WTC11 (cell line): ENCODE results near the gene UBLCP1. TPM values are rescaled to one million over a fixed set of nuclear protein-coding genes. Genes with fewer than 3 reads are reported as not detected.
"Not testable (repeated sequence)": the region's sequence is repeated elsewhere in the genome, so short reads cannot be mapped to it uniquely, and the experiment has no call there.

Source experiments
- ATAC-seq: fragments of 200-7000 bp; cut with Tn5 transposase; 2 replicates; pipeline ENCODE4 v1.10.0; 2021; ENCODE audit warnings: mild to moderate bottlenecking, moderate library complexity
- CTCF ChIA-PET: fragments of 300-600 bp; sonication (Branson Sonifier 250); formaldehyde crosslinking; loops from one replicate; lab custom pipeline; 2021; ENCODE audit warnings: antibody characterized with exemption; lab: Charles Lee
- POLR2A ChIA-PET: fragments of 350-600 bp; sonication (Branson Sonifier 250); formaldehyde crosslinking; loops from one replicate; lab custom pipeline; 2021; ENCODE audit warnings: antibody characterized with exemption; lab: Charles Lee
- DNase-seq: peaks from one replicate; pipeline ENCODE4 v3.0.0; 2021; ENCODE audit warnings: low spot score
- H3K27ac Mint-ChIP-seq: 2 replicates; pipeline ENCODE4 v1.8.0; 2021; ENCODE audit warnings: mixed read lengths
- H3K27me3 Mint-ChIP-seq: 2 replicates; pipeline ENCODE4 v1.8.0; 2021; ENCODE audit warnings: low read depth, mild to moderate bottlenecking, moderate library complexity, mixed read lengths
- H3K36me3 Mint-ChIP-seq: 2 replicates; pipeline ENCODE4 v1.8.0; 2021; ENCODE audit warnings: mixed read lengths
- H3K4me1 Mint-ChIP-seq: 2 replicates; pipeline ENCODE4 v1.8.0; 2022; ENCODE audit warnings: mixed read lengths
- H3K4me3 Mint-ChIP-seq: 2 replicates; pipeline ENCODE4 v1.8.0; 2021; ENCODE audit warnings: mild to moderate bottlenecking, moderate library complexity, mixed read lengths
- H3K9me3 Mint-ChIP-seq: 2 replicates; pipeline ENCODE4 v1.8.0; 2021; ENCODE audit warnings: mixed read lengths
- CREB1 ChIP-seq: sonication (generic); formaldehyde crosslinking; IDR thresholded peaks from 2 replicates; pipeline ENCODE4 v1.8.0; 2023; ENCODE audit warnings: mild to moderate bottlenecking, missing genetic modification reagents
- CREM ChIP-seq: sonication (generic); formaldehyde crosslinking; IDR thresholded peaks from 2 replicates; pipeline ENCODE4 v1.8.1; 2022; ENCODE audit warnings: mild to moderate bottlenecking, missing genetic modification reagents, moderate library complexity
- EMX1 ChIP-seq: fragments of 250-450 bp; sonication (Bioruptor Pico); IDR thresholded peaks from 2 replicates; pipeline ENCODE4 v1.8.0; 2021; ENCODE audit warnings: mild to moderate bottlenecking
- ETV6 ChIP-seq: sonication (generic); formaldehyde crosslinking; IDR thresholded peaks from 2 replicates; pipeline ENCODE4 v1.8.1; 2022; ENCODE audit warnings: mild to moderate bottlenecking, missing genetic modification reagents
- JUN ChIP-seq: sonication (generic); formaldehyde crosslinking; IDR thresholded peaks from 2 replicates; pipeline ENCODE4 v1.8.0; 2023; ENCODE audit warnings: mild to moderate bottlenecking, missing genetic modification reagents
- MLX ChIP-seq: sonication (generic); formaldehyde crosslinking; IDR thresholded peaks from 2 replicates; pipeline ENCODE4 v1.8.1; 2023; ENCODE audit warnings: mild to moderate bottlenecking, missing genetic modification reagents, moderate library complexity
- MYBL2 ChIP-seq: sonication (generic); formaldehyde crosslinking; IDR thresholded peaks from 2 replicates; pipeline ENCODE4 v1.8.1; 2023; ENCODE audit warnings: mild to moderate bottlenecking, moderate library complexity, missing genetic modification reagents
- NR3C1 ChIP-seq: sonication (generic); formaldehyde crosslinking; conservative IDR thresholded peaks from 2 replicates; pipeline ENCODE4 v1.8.1; 2023; ENCODE audit warnings: low read depth, mild to moderate bottlenecking, missing genetic modification reagents
- TCF7 ChIP-seq: sonication (generic); formaldehyde crosslinking; IDR thresholded peaks from 2 replicates; pipeline ENCODE4 v1.8.0; 2022; ENCODE audit warnings: mild to moderate bottlenecking, low read depth, missing genetic modification reagents, moderate library complexity
- TEAD4 ChIP-seq: sonication (generic); formaldehyde crosslinking; IDR thresholded peaks from 2 replicates; pipeline ENCODE4 v1.8.0; 2022; ENCODE audit warnings: mild to moderate bottlenecking, missing genetic modification reagents
- TP53 ChIP-seq: sonication (generic); formaldehyde crosslinking; IDR thresholded peaks from 2 replicates; pipeline ENCODE4 v1.8.1; 2023; ENCODE audit warnings: mild to moderate bottlenecking, missing genetic modification reagents
- ZNF121 ChIP-seq: sonication (generic); formaldehyde crosslinking; IDR thresholded peaks from 2 replicates; pipeline ENCODE4 v1.8.0; 2023; ENCODE audit warnings: missing genetic modification reagents
- ZNF219 ChIP-seq: sonication (generic); formaldehyde crosslinking; IDR thresholded peaks from 2 replicates; pipeline ENCODE4 v1.8.0; 2023; ENCODE audit warnings: missing genetic modification reagents, mild to moderate bottlenecking, borderline replicate concordance
- ZNF317 ChIP-seq: sonication (generic); formaldehyde crosslinking; IDR thresholded peaks from 2 replicates; pipeline ENCODE4 v1.8.1; 2023; ENCODE audit warnings: low read depth, mild to moderate bottlenecking, moderate library complexity, missing genetic modification reagents, borderline replicate concordance
- total RNA-seq: library from RNA; stranded (reverse); gene quantifications from 3 replicates; pipeline ENCODE4 v1.2.3, GENCODE V29; 2021
- TF ChIP-seq, protein P1 (sequence below): sonication (generic); formaldehyde crosslinking; IDR thresholded peaks from 2 replicates; pipeline ENCODE4 v1.8.1; 2022; ENCODE audit warnings: low read depth, missing genetic modification reagents, borderline replicate concordance

UBLCP1 gene
- total RNA-seq, 1 experiment from 2014 or later: 31.0 TPM

- no peak for TF ChIP-seq NR3C1 (CRISPR knock-in tag)
- TF ChIP-seq MLX (CRISPR knock-in tag): no peak
These were observed 31.8 kb downstream of the UBLCP1 start (continued) for GRCh38 chr5:159294921-159295320.

GRCh38 chr5:159297300-159297699, 34.2 kb downstream of the UBLCP1 start:
- H3K4me3 Mint-ChIP-seq, ATAC-seq, H3K27me3 Mint-ChIP-seq, H3K27ac Mint-ChIP-seq, POLR2A ChIA-PET, DNase-seq, H3K4me1 Mint-ChIP-seq, CTCF ChIA-PET: not testable (repeated sequence)
- peaks cover 58% of the 10 kb centered on the region for H3K9me3 Mint-ChIP-seq
- peaks cover 35% of the 10 kb centered on the region for H3K36me3 Mint-ChIP-seq

DNA sequence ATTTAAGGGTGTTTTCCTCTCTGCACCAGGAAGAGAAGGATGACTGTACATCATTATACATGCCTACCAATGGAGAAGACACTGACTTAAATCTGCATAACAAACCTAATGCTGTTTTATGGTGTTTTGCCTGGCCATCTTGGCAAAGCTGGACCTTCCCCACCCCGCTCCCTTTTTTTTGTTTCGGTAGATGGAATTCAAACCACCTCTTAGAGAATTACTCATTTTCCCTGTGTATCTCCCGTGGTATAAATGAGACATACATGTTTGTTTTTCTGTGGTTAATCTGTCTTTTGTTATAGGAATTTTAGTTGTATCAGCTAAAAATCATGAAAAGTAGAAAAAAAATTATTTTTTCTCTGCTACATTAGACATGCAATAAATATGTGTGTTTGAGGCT, 38.4 kb downstream of the UBLCP1 start:
- no peak overlapping the region for H3K4me3 Mint-ChIP-seq
- H3K4me1 Mint-ChIP-seq: peaks cover 8% of the 10 kb centered on the region
- H3K9me3 Mint-ChIP-seq: peaks cover 72% of the 10 kb centered on the region
- TF ChIP-seq ETV6 (CRISPR knock-in tag) (no peak), CREB1 (no peak), TP53 (no peak), TCF7 (CRISPR knock-in tag) (no peak), MYBL2 (no peak)
- TF ChIP-seq, protein P1, sequence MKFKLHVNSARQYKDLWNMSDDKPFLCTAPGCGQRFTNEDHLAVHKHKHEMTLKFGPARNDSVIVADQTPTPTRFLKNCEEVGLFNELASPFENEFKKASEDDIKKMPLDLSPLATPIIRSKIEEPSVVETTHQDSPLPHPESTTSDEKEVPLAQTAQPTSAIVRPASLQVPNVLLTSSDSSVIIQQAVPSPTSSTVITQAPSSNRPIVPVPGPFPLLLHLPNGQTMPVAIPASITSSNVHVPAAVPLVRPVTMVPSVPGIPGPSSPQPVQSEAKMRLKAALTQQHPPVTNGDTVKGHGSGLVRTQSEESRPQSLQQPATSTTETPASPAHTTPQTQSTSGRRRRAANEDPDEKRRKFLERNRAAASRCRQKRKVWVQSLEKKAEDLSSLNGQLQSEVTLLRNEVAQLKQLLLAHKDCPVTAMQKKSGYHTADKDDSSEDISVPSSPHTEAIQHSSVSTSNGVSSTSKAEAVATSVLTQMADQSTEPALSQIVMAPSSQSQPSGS (CRISPR knock-in tag): no peak
- TF ChIP-seq, all 79 proteins: peak for 0
- Mint-ChIP-seq H3K36me3 (peaks cover 50% of the 10 kb centered on the region), H3K27ac (no peak overlapping the region), H3K27me3 (peaks cover 13% of the 10 kb centered on the region)
- ATAC-seq (no peak), DNase-seq (no peak)
- ChIA-PET CTCF (interaction anchor here (1.0 kb wide), 1 partner anchor 16 kb away, joined by 4 read pairs; no protein-coding TSS in a partner anchor), POLR2A (no interaction called here)

GRCh38 chr5:159301929-159302860, 39.1 kb downstream of the UBLCP1 start:
- CTCF ChIA-PET: interaction anchor here (1.0 kb wide), 1 partner anchor 15 kb away, joined by 4 read pairs; no protein-coding TSS in a partner anchor
- H3K4me3 Mint-ChIP-seq, H3K27ac Mint-ChIP-seq, ATAC-seq, POLR2A ChIA-PET, DNase-seq, H3K4me1 Mint-ChIP-seq: not testable (repeated sequence)
- H3K36me3 Mint-ChIP-seq: peaks cover 47% of the 10 kb centered on the region
- peaks cover 13% of the 10 kb centered on the region for H3K27me3 Mint-ChIP-seq
- H3K9me3 Mint-ChIP-seq: peaks cover 64% of the 10 kb centered on the region

- H3K36me3 Mint-ChIP-seq: peaks cover 36% of the 10 kb centered on the region
- ChIA-PET POLR2A (no interaction called here), CTCF (no interaction called here)
- no peak for TF ChIP-seq TEAD4
- TF ChIP-seq EMX1 (CRISPR knock-in tag): no peak
- no peak for TF ChIP-seq ZNF317
- TF ChIP-seq JUN (CRISPR knock-in tag): no peak
- no peak for TF ChIP-seq ZNF121 (CRISPR knock-in tag)
- no peak for TF ChIP-seq ZNF219 (CRISPR knock-in tag)
- no peak for TF ChIP-seq CREM (CRISPR knock-in tag)
- TF ChIP-seq NR3C1 (CRISPR knock-in tag): no peak
- no peak overlapping the region for H3K27ac Mint-ChIP-seq
- DNase-seq (no peak), ATAC-seq (no peak)
- no peak overlapping the region for H3K4me3 Mint-ChIP-seq
- peaks cover 53% of the 10 kb centered on the region for H3K9me3 Mint-ChIP-seq
- H3K27me3 Mint-ChIP-seq: peaks cover 13% of the 10 kb centered on the region
- H3K4me1 Mint-ChIP-seq: peaks cover 8% of the 10 kb centered on the region
These were observed 40.2 kb downstream of the UBLCP1 start for GRCh38 chr5:159303286-159303685.
